AG04449 (cell line): ENCODE results near the gene NFKB2.

Experiments
- CTCF ChIA-PET: fragments of 350-600 bp; formaldehyde crosslinking; extraction: SDS; loops from one replicate; lab custom pipeline; 2021; ENCODE audit warnings: antibody characterized with exemption; lab: Yijun Ruan, JAX
- POLR2A ChIA-PET: fragments of 400-600, 350-600 bp; formaldehyde crosslinking; extraction: SDS; loops from one replicate; lab custom pipeline; 2020; ENCODE audit warnings: antibody characterized with exemption, inconsistent platforms; lab: Yijun Ruan, JAX
- DNase-seq: peaks from one replicate; pipeline ENCODE4 v3.0.0-alpha.2; 2010; ENCODE audit warnings: low read depth, low spot score
- H3K4me3 ChIP-seq: 2 replicates; pipeline ENCODE4 v1.5.1; 2011; ENCODE audit warnings: low read depth, mild to moderate bottlenecking, control low read depth, low read length
- CTCF ChIP-seq: IDR thresholded peaks from one replicate; pipeline ENCODE4 v1.5.1; 2011; ENCODE audit warnings: mild to moderate bottlenecking, moderate library complexity, low read length, control low read depth, inconsistent platforms; ENCODE audit not compliant: insufficient read depth; ENCODE audit errors: missing control alignments

The NFKB2 gene

GRCh38 chr10:102412293-102412692, 16.8 kb downstream of the NFKB2 start:
- DNase-seq: no peak
- ChIA-PET CTCF (interaction anchor here (0.9 to 10.3 kb wide), 5 partner anchors 9 to 243 kb away, joined by 3 to 161 read pairs (median 3); partner anchors contain the start of genes FBXL15 and NFKB2), POLR2A (no interaction called here)
- H3K4me3 ChIP-seq: no peak overlapping the region
- no peak for TF ChIP-seq CTCF

GRCh38 chr10:102413053-102413705, 17.7 kb downstream of the NFKB2 start:
- no peak overlapping the region for H3K4me3 ChIP-seq
- TF ChIP-seq CTCF: no peak
- ChIA-PET POLR2A (no interaction called here), CTCF (interaction anchor here (0.9 to 10.3 kb wide), 3 partner anchors 8 to 16 kb away, joined by 3 to 161 read pairs (median 33); partner anchors contain the start of genes FBXL15 and NFKB2)
- DNase-seq: no peak

GRCh38 chr10:102413806-102414561, 18.5 kb downstream of the NFKB2 start:
- no peak for TF ChIP-seq CTCF
- H3K4me3 ChIP-seq: no peak overlapping the region
- DNase-seq: no peak
- ChIA-PET CTCF (interaction anchor here (5.3 to 10.3 kb wide), 2 partner anchors 7 to 16 kb away, joined by 33 to 161 read pairs; partner anchors contain the start of genes FBXL15 and NFKB2), POLR2A (no interaction called here)

DNA sequence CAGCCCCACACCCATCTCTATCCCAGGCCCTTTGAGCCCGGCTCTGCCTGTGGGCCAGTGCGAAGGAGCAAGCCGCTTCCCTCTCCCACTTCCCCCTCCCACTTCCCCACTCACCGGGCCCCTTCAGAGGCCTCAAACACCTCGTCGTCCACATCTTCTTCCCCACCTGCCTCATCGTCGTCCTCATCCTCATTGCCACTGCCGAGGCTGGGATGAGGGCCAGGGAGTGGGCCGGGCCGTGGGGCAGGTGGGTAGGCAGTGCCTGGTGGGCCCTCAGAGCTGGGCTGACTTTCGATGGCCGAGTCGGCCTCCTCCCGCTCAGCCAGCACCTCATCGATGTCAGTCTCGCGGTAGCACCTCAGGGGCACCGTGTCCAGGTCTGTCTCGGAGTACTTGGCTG, 19.2 kb downstream of the NFKB2 start:
- no peak overlapping the region for H3K4me3 ChIP-seq
- no peak for DNase-seq
- ChIA-PET POLR2A (no interaction called here), CTCF (interaction anchor here (1.9 to 10.3 kb wide), 2 partner anchors 11 to 17 kb away, joined by 11 to 161 read pairs; partner anchors contain the start of gene NFKB2)
- no peak for TF ChIP-seq CTCF

DNA sequence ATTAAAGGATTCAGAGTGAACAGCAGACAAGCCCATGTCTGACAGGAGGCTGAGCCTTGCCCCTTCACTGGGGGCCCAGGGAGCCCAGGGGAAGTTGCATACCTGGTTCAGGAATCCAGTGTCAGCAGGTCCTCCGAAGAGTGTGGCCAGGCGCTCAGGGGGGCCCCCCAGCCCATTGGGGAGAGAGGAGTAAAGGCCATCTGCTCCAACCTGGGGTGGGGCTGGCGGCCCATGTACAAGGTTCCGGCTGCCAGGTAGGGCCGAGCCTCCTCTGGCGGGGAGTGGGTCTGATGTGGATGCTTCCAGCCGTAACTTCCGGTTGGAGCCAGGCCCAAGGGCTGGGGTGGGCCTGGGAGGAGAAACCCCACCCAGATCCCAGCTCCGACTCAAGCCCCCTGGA, 20.8 kb downstream of the NFKB2 start:
- POLR2A ChIA-PET: no interaction called here

More for the DNA sequence above, 20.8 kb downstream of the NFKB2 start:
- H3K4me3 ChIP-seq: no peak overlapping the region
- CTCF ChIA-PET: interaction anchor here (0.6 to 10.3 kb wide), 3 partner anchors 12 to 55 kb away, joined by 4 to 161 read pairs (median 11); partner anchors contain the start of gene NFKB2
- no peak for TF ChIP-seq CTCF
- DNase-seq: no peak
